Measurements from ENCODE around the gene TP73.

TP73 gene

GRCh38 chr1:3632298-3632697 is 20.0 kb upstream of the TP73 start:
- no peak for DNase-seq (ENCODE audit: extremely low spot score)
- ChIA-PET POLR2A (no interaction called here), CTCF (interaction anchor here (0.6 kb wide), 1 partner anchor 179 kb away, joined by 3 read pairs; no protein-coding TSS in a partner anchor)
- TF ChIP-seq ZNF384 (IDR thresholded peaks at IDR 0.05) = no peak
- TF ChIP-seq L3MBTL2 (conservative IDR thresholded peaks at IDR 0.05) = no peak
- TF ChIP-seq NFRKB (IDR thresholded peaks at IDR 0.05) = no peak
- TF ChIP-seq ELF4 (IDR thresholded peaks at IDR 0.05) = no peak
- no peak for TF ChIP-seq FOXK2 (IDR thresholded peaks at IDR 0.05)
- no peak for TF ChIP-seq BHLHE40 (IDR thresholded peaks at IDR 0.05; ENCODE audit: borderline replicate concordance)
- no peak for TF ChIP-seq FOXA1 (IDR thresholded peaks at IDR 0.05)
- TF ChIP-seq SP1 (IDR thresholded peaks at IDR 0.05) = no peak
- no peak for TF ChIP-seq LEF1 (IDR thresholded peaks at IDR 0.05; ENCODE audit: borderline replicate concordance)
- TF ChIP-seq PKNOX1 (IDR thresholded peaks at IDR 0.05) = no peak
- no peak for TF ChIP-seq TARDBP (IDR thresholded peaks at IDR 0.05)

GRCh38 chr1:3632716-3633343 is 19.5 kb upstream of the TP73 start:
- no peak for DNase-seq (ENCODE audit: extremely low spot score)
- POLR2A ChIA-PET = no interaction called here
- CTCF ChIA-PET = interaction anchor here (0.6 kb wide), 1 partner anchor 180 kb away, joined by 3 read pairs; no protein-coding TSS in a partner anchor
- TF ChIP-seq L3MBTL2 (conservative IDR thresholded peaks at IDR 0.05) = no peak
- TF ChIP-seq ELF4 (IDR thresholded peaks at IDR 0.05) = no peak
- no peak for TF ChIP-seq SUZ12 (IDR thresholded peaks at IDR 0.05)
- TF ChIP-seq FOXA1 (IDR thresholded peaks at IDR 0.05) = no peak
- TF ChIP-seq FOXM1 (IDR thresholded peaks at IDR 0.05; ENCODE audit: borderline replicate concordance) = no peak
- TF ChIP-seq LEF1 (IDR thresholded peaks at IDR 0.05; ENCODE audit: borderline replicate concordance) = no peak
- no peak for TF ChIP-seq CTBP1 (IDR thresholded peaks at IDR 0.05; ENCODE audit: borderline replicate concordance)
- no peak for TF ChIP-seq TARDBP (IDR thresholded peaks at IDR 0.05)
- TF ChIP-seq ZNF384 (IDR thresholded peaks at IDR 0.05) = no peak
- no peak for TF ChIP-seq ARNT (IDR thresholded peaks at IDR 0.05)
- no peak for TF ChIP-seq HDGF (IDR thresholded peaks at IDR 0.05; ENCODE audit: borderline replicate concordance)

GRCh38 chr1:3633344-3634058 is 18.8 kb upstream of the TP73 start:
- no peak for DNase-seq (ENCODE audit: extremely low spot score)
- ChIA-PET CTCF (no interaction called here), POLR2A (no interaction called here)
- no peak for TF ChIP-seq PKNOX1 (IDR thresholded peaks at IDR 0.05)
- TF ChIP-seq TARDBP (IDR thresholded peaks at IDR 0.05) = no peak

GRCh38 chr1:3634059-3634800 is 18.1 kb upstream of the TP73 start:
- no peak for TF ChIP-seq ZNF384 (IDR thresholded peaks at IDR 0.05)
- no peak for TF ChIP-seq ARNT (IDR thresholded peaks at IDR 0.05)
- TF ChIP-seq NFRKB (IDR thresholded peaks at IDR 0.05) = no peak
- TF ChIP-seq FOXA1 (IDR thresholded peaks at IDR 0.05) = no peak
- TF ChIP-seq SP1 (IDR thresholded peaks at IDR 0.05) = no peak
- no peak for TF ChIP-seq BHLHE40 (IDR thresholded peaks at IDR 0.05; ENCODE audit: borderline replicate concordance)
- no peak for TF ChIP-seq LEF1 (IDR thresholded peaks at IDR 0.05; ENCODE audit: borderline replicate concordance)
- no peak for TF ChIP-seq SUZ12 (IDR thresholded peaks at IDR 0.05)
- TF ChIP-seq PKNOX1 (IDR thresholded peaks at IDR 0.05) = no peak
- no peak for TF ChIP-seq FOXK2 (IDR thresholded peaks at IDR 0.05)
- no peak for TF ChIP-seq FOXM1 (IDR thresholded peaks at IDR 0.05; ENCODE audit: borderline replicate concordance)
- POLR2A ChIA-PET = no interaction called here
- CTCF ChIA-PET = no interaction called here
- no peak for DNase-seq (ENCODE audit: extremely low spot score)

- DNase-seq (ENCODE audit: extremely low spot score) = no peak
- ChIA-PET POLR2A (no interaction called here), CTCF (interaction anchor here (0.9 kb wide), 1 partner anchor 17 kb away, joined by 4 read pairs; no protein-coding TSS in a partner anchor)
- TF ChIP-seq FOXK2 (IDR thresholded peaks at IDR 0.05) = no peak
- no peak for TF ChIP-seq ZNF384 (IDR thresholded peaks at IDR 0.05)
- TF ChIP-seq TARDBP (IDR thresholded peaks at IDR 0.05) = no peak
- no peak for TF ChIP-seq CTBP1 (IDR thresholded peaks at IDR 0.05; ENCODE audit: borderline replicate concordance)
- no peak for TF ChIP-seq LEF1 (IDR thresholded peaks at IDR 0.05; ENCODE audit: borderline replicate concordance)
- no peak for TF ChIP-seq FOXM1 (IDR thresholded peaks at IDR 0.05; ENCODE audit: borderline replicate concordance)
- TF ChIP-seq L3MBTL2 (conservative IDR thresholded peaks at IDR 0.05) = no peak
- TF ChIP-seq BHLHE40 (IDR thresholded peaks at IDR 0.05; ENCODE audit: borderline replicate concordance) = no peak
Measured at GRCh38 chr1:3636080-3636479, 16.2 kb upstream of the TP73 start.

GRCh38 chr1:3636531-3636930 is 15.8 kb upstream of the TP73 start:
- TF ChIP-seq LEF1 (IDR thresholded peaks at IDR 0.05; ENCODE audit: borderline replicate concordance) (no peak), ARNT (IDR thresholded peaks at IDR 0.05) (no peak), FOXM1 (IDR thresholded peaks at IDR 0.05; ENCODE audit: borderline replicate concordance) (no peak), PKNOX1 (IDR thresholded peaks at IDR 0.05) (no peak), SUZ12 (IDR thresholded peaks at IDR 0.05) (no peak), CTBP1 (IDR thresholded peaks at IDR 0.05; ENCODE audit: borderline replicate concordance) (no peak), FOXA1 (IDR thresholded peaks at IDR 0.05) (no peak), TARDBP (IDR thresholded peaks at IDR 0.05) (no peak)
- no peak for DNase-seq (ENCODE audit: extremely low spot score)
- ChIA-PET CTCF (no interaction called here), POLR2A (no interaction called here)

All from HEK293T (cell line).